DOHH2 (cell line): ENCODE data around the gene SLC7A6.

Experiments used
- CTCF ChIP-seq: fragments of 200-600 bp; sonication (generic); IDR thresholded peaks from one replicate; pipeline ENCODE4 v1.5.1; 2014; ENCODE audit warnings: antibody characterized with exemption, mild to moderate bottlenecking, low read depth, low read length; ENCODE audit not compliant: poor library complexity, severe bottlenecking
- EZH2phosphoT487 ChIP-seq: fragments of 200-600 bp; sonication (generic); IDR thresholded peaks from 2 replicates; pipeline ENCODE4 v1.6.1; 2017; ENCODE audit warnings: borderline replicate concordance, mild to moderate bottlenecking, antibody characterized with exemption, low read length, moderate library complexity, mixed read lengths

- TF ChIP-seq CTCF (no peak), EZH2phosphoT487 (no peak)
Measured at GRCh38 chr16:68283346-68283745, 19.0 kb downstream of the SLC7A6 start.
